Measurements from ENCODE around the gene HSFX4.
"Not testable (repeated sequence)": the region's sequence is repeated elsewhere in the genome, so short reads cannot be mapped to it uniquely, and the experiment has no call there.

The HSFX4 gene

DNA sequence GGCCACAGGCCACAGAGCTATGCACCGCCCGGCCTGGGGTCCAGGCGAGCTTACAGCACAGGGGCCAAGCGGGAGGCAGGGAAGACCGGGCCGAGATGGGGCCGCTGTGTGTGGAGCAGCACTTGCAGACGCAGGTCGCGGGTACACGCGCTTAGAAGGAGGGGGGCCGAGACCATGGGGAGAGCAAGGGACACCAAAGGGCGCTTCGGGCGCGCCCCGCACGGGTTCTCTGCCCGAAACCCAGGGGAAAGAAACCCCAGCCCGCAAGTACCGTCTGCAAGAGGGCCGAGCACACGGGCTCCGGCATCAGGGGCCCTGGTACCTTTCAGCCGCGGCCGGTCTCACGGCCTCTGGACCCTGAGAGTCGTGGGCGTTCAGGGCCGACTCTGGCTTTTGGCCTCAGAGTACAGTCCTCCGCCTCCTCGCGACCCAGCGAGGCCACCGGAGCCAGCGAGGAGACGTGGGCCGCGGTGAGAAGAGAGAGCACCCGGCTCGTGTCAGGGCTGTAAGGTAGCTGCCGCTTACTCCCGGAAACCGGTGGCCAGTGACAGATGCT is 8.6 kb downstream of the HSFX4 start:
- no peak for DNase-seq (ENCODE audit: low read depth)
- TF ChIP-seq, protein P1, sequence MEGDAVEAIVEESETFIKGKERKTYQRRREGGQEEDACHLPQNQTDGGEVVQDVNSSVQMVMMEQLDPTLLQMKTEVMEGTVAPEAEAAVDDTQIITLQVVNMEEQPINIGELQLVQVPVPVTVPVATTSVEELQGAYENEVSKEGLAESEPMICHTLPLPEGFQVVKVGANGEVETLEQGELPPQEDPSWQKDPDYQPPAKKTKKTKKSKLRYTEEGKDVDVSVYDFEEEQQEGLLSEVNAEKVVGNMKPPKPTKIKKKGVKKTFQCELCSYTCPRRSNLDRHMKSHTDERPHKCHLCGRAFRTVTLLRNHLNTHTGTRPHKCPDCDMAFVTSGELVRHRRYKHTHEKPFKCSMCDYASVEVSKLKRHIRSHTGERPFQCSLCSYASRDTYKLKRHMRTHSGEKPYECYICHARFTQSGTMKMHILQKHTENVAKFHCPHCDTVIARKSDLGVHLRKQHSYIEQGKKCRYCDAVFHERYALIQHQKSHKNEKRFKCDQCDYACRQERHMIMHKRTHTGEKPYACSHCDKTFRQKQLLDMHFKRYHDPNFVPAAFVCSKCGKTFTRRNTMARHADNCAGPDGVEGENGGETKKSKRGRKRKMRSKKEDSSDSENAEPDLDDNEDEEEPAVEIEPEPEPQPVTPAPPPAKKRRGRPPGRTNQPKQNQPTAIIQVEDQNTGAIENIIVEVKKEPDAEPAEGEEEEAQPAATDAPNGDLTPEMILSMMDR (conservative IDR thresholded peaks at IDR 0.05; ENCODE audit: low read depth, low read length) = no peak
- H3K4me3 ChIP-seq (ENCODE audit: low read length) = peak overlapping the region; percentile 78

DNA sequence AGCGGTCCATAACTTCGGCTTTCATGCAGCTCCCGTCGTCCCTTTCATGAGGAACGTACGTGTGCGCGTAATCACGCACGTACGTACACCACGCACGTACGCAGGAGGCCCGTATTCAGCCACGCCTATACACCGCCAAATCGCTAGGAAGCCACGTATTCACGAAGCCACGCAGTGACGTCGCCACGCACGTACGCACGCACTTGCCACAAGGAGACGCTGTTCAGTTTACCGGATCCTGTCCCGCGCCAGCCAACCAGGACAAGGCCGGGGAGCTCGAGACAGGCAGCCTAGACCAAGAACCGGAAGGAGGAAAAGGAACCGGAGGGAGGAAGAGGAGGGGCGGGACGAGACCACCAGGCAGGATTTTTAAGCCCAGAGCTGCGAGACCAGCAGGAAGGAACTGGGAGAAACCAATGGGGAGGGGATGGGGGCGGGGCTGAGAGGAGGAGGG is 9.1 kb downstream of the HSFX4 start, which contains the start of gene EOLA2:
EOLA2 (minus strand) TSS at position 65 of the 454 bp plus-strand sequence. CDS start 4,617 bp downstream, outside the sequence.
- TF ChIP-seq, protein P1 (conservative IDR thresholded peaks at IDR 0.05; ENCODE audit: low read depth, low read length) = peak; percentile 57
- peak; percentile 95 for DNase-seq (ENCODE audit: low read depth)
- peak within 1 kb of the TSS; percentile 78 for H3K4me3 ChIP-seq (ENCODE audit: low read length)

DNA sequence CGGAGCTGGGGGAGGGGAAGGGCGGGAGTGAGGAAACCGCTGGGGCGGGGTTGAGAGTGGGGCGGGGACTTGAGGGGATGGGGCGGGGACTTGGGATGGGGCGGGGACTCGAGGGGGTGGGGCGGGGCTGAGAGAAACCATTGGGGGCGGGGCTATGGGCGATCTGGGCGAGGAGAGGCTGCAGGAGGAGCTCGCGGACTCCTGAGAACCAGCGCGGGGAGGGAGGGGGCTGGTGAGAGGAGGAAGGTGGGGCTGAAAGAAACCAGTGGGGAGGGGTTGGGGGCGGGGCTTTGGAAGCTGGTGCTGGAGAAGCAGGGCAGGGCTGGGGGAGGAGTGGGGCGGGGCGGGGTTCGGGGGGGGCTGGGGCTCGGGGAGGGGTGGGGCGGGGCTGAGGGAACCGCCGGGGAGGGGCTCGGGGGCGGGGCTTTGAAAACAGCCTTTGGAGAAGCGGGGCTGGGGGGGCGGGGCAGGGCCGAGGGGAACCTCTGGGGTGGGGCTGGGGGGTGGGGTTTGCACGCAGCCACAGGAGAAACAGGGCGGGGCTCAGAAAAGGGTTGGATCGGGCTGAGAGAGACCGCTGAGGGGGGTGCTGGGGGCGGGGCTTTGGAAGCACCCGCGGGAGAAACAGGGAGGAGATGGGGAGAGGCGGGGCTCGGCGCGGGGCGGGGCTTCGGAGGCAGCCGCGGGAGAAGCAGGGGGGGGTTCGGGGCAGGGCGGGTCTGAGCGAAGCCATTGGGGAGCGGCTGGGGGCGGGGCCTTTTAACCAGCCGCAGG is 9.7 kb downstream of the HSFX4 start:
- DNase-seq (ENCODE audit: low read depth) = peak; percentile 66
- peak overlapping the region; percentile 78 for H3K4me3 ChIP-seq (ENCODE audit: low read length)
- TF ChIP-seq, protein P1 (conservative IDR thresholded peaks at IDR 0.05; ENCODE audit: low read depth, low read length) = no peak

DNA sequence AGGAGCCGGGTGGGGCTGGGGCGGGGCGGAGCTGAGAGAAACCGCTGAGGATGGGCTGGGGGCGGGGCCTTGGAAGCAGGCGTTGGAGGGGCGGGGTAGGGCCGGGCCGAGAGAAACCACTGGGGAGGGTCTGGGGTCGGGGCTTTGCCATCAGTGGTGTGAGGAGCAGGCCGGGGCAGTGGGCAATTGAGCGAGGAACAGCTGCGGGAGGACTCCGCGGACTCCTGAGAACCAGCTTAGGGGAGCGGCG is 10.2 kb downstream of the HSFX4 start:
- H3K4me3 ChIP-seq (ENCODE audit: low read length) = peak overlapping the region; percentile 59

DNA sequence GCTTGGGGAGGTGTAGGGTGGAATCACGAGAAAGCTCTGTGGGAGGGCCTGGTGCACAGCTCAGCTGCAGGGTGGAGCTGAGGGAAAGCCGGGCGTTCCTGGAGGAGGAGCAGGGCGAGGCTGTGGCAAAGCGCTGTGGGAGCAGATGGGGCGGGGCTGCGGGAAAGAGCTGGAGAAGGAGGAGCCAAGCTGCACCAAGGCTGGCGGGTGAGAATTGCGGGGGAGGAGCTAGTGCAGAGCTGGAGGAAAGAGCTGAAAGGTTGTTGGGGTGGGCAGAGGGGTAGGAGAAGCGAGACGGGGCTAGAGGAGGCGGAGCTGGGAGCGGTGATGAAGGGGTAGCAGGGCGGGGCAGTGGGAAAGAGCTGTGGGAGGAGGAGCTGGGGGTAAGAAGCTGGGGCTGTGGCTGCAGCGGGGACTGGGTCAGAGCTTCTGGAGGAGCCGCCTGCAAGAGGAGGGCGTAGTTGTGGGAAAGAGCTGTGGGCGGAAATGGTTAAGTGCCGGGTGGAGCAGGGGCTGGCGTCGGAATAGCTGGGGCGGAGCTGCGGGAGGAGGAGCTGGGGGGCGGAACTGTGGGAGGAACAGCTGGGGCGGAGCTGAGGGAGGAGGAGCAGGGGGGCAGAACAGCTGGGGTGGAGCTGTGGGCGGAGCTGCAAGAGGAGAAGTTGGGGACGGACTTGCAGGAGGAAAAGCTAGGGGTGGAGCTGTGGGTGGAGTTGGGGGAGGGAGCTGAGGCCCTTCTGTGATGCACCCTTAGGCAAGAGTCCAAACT is 10.7 kb downstream of the HSFX4 start:
- peak overlapping the region; percentile 59 for H3K4me3 ChIP-seq (ENCODE audit: low read length)
- TF ChIP-seq, protein P1 (conservative IDR thresholded peaks at IDR 0.05; ENCODE audit: low read depth, low read length) = no peak
- peak; percentile 87 for DNase-seq (ENCODE audit: low read depth)

More for the DNA sequence above, 10.2 kb downstream of the HSFX4 start:
- TF ChIP-seq, protein P1 (conservative IDR thresholded peaks at IDR 0.05; ENCODE audit: low read depth, low read length) = no peak
- no peak for DNase-seq (ENCODE audit: low read depth)

DNA sequence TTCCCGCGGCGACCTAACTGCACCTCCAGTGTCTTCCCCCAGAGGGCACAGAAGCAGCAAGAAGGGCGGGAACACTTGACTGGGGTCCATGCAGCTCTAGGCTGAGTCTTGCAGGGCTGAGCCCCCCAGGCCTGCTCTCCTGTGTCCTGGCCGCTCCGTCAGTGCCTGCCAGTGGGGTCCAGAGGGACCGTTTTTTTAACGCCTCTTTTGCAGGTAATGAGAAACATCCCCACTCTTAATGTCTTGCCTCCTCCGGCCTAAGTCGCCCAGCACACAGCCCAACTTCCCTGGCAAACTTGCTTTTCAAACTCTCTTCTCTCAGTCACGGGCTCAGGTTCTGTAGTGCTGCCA is 11.3 kb downstream of the HSFX4 start:
- not testable (repeated sequence) for DNase-seq (ENCODE audit: low read depth)
- peak overlapping the region; percentile 26 for H3K4me3 ChIP-seq (ENCODE audit: low read length)
- TF ChIP-seq, protein P1 (conservative IDR thresholded peaks at IDR 0.05; ENCODE audit: low read depth, low read length) = peak; percentile 56

DNA sequence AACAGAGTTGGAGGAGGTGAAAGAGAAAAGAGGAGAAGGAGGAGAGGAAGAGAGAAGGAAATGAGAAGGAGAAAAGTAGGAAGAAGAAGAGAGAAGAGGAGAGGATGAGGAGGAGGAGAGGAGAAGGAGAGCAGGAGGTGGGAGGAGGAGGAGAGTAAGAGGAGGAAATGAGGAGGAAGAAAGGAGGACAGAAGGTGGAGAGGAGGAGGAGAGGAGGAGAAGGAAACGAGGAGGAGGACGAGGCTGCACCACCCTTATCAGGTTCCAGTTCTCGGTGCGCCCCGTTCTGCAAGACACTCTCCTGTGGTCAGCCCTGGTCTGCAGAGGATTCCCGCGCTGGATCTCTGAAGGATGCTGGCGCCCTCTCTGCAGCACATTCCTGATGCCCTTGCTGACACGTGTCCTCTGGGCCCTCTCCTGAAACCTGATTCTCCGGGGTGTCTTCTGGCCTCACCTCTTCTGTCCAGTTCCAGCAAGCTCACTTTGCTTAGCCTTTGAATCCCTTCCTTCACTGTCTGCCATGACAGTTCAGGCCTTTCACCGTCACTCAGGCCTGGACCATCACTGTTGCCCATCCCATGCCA is 15.8 kb downstream of the HSFX4 start:
- H3K4me3 ChIP-seq (ENCODE audit: low read length); DNase-seq (ENCODE audit: low read depth): not testable (repeated sequence)

DNA sequence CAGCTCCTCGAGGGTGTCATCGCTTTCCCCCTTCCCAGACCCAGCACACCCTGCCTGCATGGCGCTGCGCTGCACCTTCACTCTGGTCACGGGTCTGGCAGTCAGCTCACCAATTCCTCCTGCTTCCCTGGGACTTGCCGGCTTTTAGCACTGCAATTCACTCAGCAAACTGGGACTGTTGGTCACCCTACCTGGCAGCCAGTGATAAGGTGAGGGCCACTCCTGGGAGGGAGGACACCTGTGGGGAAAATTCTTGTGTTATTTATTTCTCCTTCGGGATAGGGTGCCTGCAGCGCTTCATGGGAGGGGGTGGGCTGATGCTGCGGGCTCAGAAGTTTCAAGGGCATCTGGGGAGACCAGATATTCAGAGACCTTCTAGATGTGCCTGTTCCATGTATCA is 16.4 kb downstream of the HSFX4 start:
- not testable (repeated sequence) for H3K4me3 ChIP-seq (ENCODE audit: low read length); DNase-seq (ENCODE audit: low read depth)

DNA sequence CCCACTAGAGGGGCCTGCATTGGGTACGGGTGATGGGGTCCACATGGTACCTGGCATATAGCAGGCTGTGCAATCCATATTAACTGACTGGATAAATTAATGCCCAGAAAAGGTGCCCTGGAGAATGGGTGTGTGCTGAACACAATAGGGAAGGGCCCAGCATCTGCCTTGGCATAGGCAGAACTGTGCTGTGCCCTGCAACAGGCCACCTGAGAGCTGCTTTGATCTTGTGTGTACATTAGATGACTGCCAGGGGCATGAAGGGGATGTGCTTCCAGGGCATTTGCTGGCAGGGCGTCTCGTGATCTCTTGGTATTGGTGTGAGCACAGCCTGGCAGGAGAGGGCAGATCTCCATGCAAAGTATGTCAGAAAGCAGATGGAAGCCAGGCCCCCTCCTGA is 17.6 kb downstream of the HSFX4 start:
- DNase-seq (ENCODE audit: low read depth); H3K4me3 ChIP-seq (ENCODE audit: low read length): not testable (repeated sequence)

Data from retinal pigment epithelial cell (primary cell).